Measurements from ENCODE around the gene HOXA7.

Gene HOXA7

DNA sequence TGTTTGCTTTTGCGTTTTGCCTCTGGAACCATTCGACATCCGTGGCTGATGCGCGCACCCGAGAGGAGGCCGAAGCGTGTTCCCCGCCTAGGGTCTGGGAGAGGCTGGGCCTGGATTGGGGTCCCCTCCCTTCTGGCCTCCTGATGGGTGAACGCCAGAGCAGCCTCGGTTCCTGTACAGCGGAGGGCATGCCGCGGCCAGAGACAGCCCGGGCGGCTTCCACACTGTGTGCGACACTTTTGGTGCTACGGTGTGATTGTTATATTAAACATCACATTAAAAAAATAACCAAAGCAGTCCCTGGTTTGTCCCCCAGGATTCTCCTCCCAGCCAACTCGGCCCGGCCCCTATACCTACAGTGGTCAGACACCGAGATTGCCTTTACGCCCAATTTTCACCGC lies 3.7 kb upstream of the HOXA7 start (continued):
- TF ChIP-seq ZEB2 (tag by site-specific recombination; IDR thresholded peaks at IDR 0.05) (no peak), ZNF335 (tag by site-specific recombination; conservative IDR thresholded peaks at IDR 0.05) (peak; percentile 64; the same call in 1 of the 2 replicates), RBAK (tag by site-specific recombination; IDR thresholded peaks at IDR 0.05) (no peak), ZNF366 (tag by site-specific recombination; conservative IDR thresholded peaks at IDR 0.05) (no peak), ZBTB26 (tag by site-specific recombination; optimal IDR thresholded peaks at IDR 0.05) (peak; percentile 22), ZNF513 (tag by site-specific recombination; IDR thresholded peaks at IDR 0.05) (no peak), ZNF626 (tag by site-specific recombination; IDR thresholded peaks at IDR 0.05) (no peak), ZNF2 (tag by site-specific recombination; IDR thresholded peaks at IDR 0.05) (peak; percentile 54; the same call in 1 of the 2 replicates), ZNF548 (tag by site-specific recombination; IDR thresholded peaks at IDR 0.05) (no peak), ZNF248 (tag by site-specific recombination; IDR thresholded peaks at IDR 0.05) (no peak), ZNF10 (tag by site-specific recombination; IDR thresholded peaks at IDR 0.05) (no peak), ZBTB8A (tag by site-specific recombination; IDR thresholded peaks at IDR 0.05) (peak; percentile 78; the same call in 1 of the 2 replicates), BCL11A (tag by site-specific recombination; IDR thresholded peaks at IDR 0.05; ENCODE audit: low read depth) (no peak), GLIS2 (tag by site-specific recombination; IDR thresholded peaks at IDR 0.05) (peak; percentile 55), ZNF184 (tag by site-specific recombination; IDR thresholded peaks at IDR 0.05) (no peak), HOXC10 (CRISPR knock-in tag; IDR thresholded peaks at IDR 0.05) (no peak), TRIM28 (IDR thresholded peaks at IDR 0.05; ENCODE audit: borderline replicate concordance, low read length) (no peak), BCL11B (tag by site-specific recombination; IDR thresholded peaks at IDR 0.05; ENCODE audit: low read depth) (0 out of 2 replicates have a peak, but pooled peaks have one; percentile 46), PRDM4 (tag by site-specific recombination; IDR thresholded peaks at IDR 0.05) (no peak), ZNF433 (tag by site-specific recombination; IDR thresholded peaks at IDR 0.05; ENCODE audit: low read depth) (no peak)
- TF ChIP-seq, protein P1, sequence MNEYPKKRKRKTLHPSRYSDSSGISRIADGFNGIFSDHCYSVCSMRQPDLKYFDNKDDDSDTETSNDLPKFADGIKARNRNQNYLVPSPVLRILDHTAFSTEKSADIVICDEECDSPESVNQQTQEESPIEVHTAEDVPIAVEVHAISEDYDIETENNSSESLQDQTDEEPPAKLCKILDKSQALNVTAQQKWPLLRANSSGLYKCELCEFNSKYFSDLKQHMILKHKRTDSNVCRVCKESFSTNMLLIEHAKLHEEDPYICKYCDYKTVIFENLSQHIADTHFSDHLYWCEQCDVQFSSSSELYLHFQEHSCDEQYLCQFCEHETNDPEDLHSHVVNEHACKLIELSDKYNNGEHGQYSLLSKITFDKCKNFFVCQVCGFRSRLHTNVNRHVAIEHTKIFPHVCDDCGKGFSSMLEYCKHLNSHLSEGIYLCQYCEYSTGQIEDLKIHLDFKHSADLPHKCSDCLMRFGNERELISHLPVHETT (tag by site-specific recombination; IDR thresholded peaks at IDR 0.05): no peak
